Neural cell (in vitro differentiated cells): ENCODE data around the gene DOK5.

Experiments
- CTCF ChIP-seq: fragments of 450-650 bp; IDR thresholded peaks from 2 replicates; pipeline ENCODE4 v1.5.1; 2014; ENCODE audit warnings: antibody characterized with exemption, mild to moderate bottlenecking, moderate library complexity; ENCODE audit not compliant: poor library complexity, severe bottlenecking
- EP300 ChIP-seq: fragments of 450-650 bp; conservative IDR thresholded peaks from 2 replicates; pipeline ENCODE4 v1.6.1; 2014; ENCODE audit warnings: antibody characterized with exemption, mild to moderate bottlenecking, moderate library complexity; ENCODE audit not compliant: poor library complexity, severe bottlenecking
- EZH2 ChIP-seq: fragments of 200-600, 300-800 bp; shearing (Covaris generic), sonication (generic); IDR thresholded peaks from 2 replicates; pipeline ENCODE4 v1.6.1; 2014; ENCODE audit warnings: antibody characterized with exemption, low read length, borderline replicate concordance, mild to moderate bottlenecking; ENCODE audit not compliant: insufficient read depth, poor library complexity, severe bottlenecking
- POLR2AphosphoS5 ChIP-seq: IDR thresholded peaks from 2 replicates; pipeline ENCODE4 v1.6.1; 2012
- RAD21 ChIP-seq: fragments of 450-650 bp; conservative IDR thresholded peaks from 2 replicates; pipeline ENCODE4 v1.6.1; 2014; ENCODE audit warnings: antibody characterized with exemption, mild to moderate bottlenecking, moderate library complexity
- SMC3 ChIP-seq: fragments of 450-650 bp; conservative IDR thresholded peaks from 2 replicates; pipeline ENCODE4 v1.6.1; 2014; ENCODE audit warnings: antibody characterized with exemption, mild to moderate bottlenecking, moderate library complexity; ENCODE audit not compliant: poor library complexity
- TAF1 ChIP-seq: IDR thresholded peaks from 2 replicates; pipeline ENCODE4 v1.6.1; 2012; ENCODE audit warnings: low read depth
- TF ChIP-seq, protein P1 (sequence below): IDR thresholded peaks from 2 replicates; pipeline ENCODE4 v1.6.1; 2012; ENCODE audit warnings: borderline replicate concordance

DNA sequence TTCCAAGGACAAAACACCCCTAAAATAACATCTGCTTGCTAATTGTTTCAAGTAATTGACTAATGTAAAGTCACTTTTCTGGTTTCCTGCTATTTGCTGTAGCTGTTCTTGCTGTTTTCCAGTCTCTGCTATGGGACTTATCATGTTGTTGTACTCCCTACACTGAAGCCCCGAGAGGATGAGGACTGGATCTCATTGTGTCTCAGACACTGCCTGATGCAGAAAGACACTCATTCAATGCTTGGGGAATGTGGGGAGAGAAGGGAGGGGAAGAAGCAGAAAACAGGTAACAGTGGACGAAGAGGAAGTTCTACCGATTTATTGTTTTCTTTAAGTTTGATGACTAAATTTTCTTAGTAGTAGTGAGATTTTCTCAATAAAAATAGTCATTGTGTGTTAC, 79.8 kb downstream of the DOK5 start:
- TF ChIP-seq CTCF (no peak), EP300 (no peak), EZH2 (no peak), SMC3 (no peak), POLR2AphosphoS5 (no peak), TAF1 (no peak), RAD21 (no peak)
- TF ChIP-seq, protein P1, sequence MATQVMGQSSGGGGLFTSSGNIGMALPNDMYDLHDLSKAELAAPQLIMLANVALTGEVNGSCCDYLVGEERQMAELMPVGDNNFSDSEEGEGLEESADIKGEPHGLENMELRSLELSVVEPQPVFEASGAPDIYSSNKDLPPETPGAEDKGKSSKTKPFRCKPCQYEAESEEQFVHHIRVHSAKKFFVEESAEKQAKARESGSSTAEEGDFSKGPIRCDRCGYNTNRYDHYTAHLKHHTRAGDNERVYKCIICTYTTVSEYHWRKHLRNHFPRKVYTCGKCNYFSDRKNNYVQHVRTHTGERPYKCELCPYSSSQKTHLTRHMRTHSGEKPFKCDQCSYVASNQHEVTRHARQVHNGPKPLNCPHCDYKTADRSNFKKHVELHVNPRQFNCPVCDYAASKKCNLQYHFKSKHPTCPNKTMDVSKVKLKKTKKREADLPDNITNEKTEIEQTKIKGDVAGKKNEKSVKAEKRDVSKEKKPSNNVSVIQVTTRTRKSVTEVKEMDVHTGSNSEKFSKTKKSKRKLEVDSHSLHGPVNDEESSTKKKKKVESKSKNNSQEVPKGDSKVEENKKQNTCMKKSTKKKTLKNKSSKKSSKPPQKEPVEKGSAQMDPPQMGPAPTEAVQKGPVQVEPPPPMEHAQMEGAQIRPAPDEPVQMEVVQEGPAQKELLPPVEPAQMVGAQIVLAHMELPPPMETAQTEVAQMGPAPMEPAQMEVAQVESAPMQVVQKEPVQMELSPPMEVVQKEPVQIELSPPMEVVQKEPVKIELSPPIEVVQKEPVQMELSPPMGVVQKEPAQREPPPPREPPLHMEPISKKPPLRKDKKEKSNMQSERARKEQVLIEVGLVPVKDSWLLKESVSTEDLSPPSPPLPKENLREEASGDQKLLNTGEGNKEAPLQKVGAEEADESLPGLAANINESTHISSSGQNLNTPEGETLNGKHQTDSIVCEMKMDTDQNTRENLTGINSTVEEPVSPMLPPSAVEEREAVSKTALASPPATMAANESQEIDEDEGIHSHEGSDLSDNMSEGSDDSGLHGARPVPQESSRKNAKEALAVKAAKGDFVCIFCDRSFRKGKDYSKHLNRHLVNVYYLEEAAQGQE, result no peak
